SH-SY5Y (cell line): ENCODE results near the gene ASB4.

ENCODE experiments used
- GATA2 ChIP-seq: IDR thresholded peaks from 2 replicates; pipeline ENCODE4 v1.6.1; 2011; ENCODE audit warnings: mild to moderate bottlenecking, low read depth, low read length
- GATA3 ChIP-seq: IDR thresholded peaks from 2 replicates; pipeline ENCODE4 v1.6.1; 2011; ENCODE audit warnings: low read depth, mild to moderate bottlenecking, low read length, moderate library complexity

- TF ChIP-seq GATA3 (no peak), GATA2 (no peak)
These were observed 64.2 kb downstream of the ASB4 start for GRCh38 chr7:95549818-95550529.
